ENCODE data around the gene TREM1. TPM values are rescaled to one million over a fixed set of nuclear protein-coding genes. Genes with fewer than 3 reads are reported as not detected.

The TREM1 gene
- 0.12 to 0.54 TPM (median 0.25 TPM) in 5 replicates for total RNA-seq (2022; extraction: Qiagen RNA extraction)

DNA sequence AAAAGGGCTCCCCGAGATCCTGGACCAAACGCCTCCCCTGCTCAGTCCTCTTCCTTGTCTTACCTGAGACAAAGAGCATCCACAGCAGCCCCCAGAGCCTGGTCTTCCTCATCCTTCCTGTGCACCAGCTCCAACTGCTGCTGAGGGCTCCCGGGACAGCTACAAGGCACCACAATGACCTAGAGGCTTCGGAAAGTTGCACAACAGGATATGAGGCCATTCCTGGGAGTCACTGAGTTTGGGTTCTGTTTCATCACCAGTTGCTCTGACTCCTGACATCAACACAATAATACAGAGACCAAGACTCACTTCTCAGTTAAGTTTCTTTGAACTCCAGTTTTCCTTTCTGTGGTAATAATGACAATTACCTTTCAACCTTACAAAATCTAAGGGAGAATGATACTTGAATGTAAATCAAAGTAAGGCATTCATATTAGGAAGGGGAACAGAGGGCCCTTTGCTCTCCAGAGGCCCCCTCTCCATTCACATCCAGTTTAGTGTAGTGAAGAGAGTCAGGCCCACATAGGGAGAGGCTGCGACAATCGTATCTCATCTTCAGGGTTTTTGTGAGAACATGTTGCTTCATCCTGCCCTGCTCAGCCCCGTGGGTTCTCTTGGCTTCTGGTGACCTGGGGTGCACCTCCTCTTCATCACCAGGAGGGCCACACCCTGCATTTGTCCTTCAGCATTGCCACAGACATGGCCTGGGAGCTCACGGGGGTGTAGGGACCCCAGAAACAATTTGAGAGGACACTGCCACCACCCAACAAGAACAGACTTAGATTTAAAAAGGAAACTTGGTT is at the start of gene TREM1:
TREM1 (minus strand) TSS at position 139 of the 803 bp plus-strand sequence; CDS start at position 112, 27 bp downstream.

DNA sequence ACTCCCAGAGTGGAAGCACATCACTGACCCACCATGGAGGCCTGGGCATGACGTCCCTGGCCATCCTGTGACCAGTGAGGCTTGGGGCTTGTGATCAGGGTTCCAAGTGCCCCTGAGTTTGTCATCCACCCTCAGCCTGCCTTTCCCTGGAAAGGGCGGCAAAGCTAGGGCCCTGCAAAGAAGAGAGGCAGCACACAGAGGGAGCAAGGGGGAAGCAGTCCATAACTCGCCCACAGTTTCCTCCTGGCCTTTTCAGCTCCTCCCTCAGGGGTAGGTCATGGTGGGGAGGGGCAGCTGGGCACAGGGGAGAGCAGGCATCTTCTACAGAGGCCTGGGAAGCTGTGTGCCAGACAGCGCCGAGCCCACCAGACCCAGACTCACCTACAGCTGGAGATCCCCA is 48.8 kb upstream of the TREM1 start, which contains the start of gene NCR2:
NCR2 (plus strand) TSS at position 313 of the 400 bp plus-strand sequence. CDS start 269 bp downstream, outside the sequence.

DNA sequence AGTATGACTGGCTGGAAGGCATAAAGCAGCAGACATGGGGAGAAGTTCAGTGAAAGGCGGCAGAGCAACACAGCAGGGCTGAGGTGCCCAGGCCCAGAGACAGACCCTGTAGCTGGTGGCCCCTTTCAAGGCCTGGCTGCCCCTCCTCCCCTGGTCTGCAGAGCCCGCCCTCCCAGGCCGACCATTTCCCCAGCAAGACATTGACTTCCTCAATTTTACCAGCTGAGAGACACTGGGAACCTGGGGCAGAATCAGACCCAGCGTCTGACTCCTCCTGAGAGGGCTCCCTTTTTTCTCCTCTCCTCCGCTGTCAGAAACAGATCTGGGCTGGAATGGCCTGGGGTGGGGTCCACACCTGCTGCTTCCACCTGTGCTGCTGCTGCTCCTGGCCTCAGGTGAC is 58.4 kb downstream of the TREM1 start, which contains the start of gene TREML4:
TREML4 (plus strand) TSS at position 254 of the 400 bp plus-strand sequence; CDS start at position 333, 79 bp downstream.

Other genes starting within 250 kb of the TREM1 start
- gene UNC5CL, start 247.5 kb downstream of the TREM1 start, total RNA-seq (2022; extraction: Qiagen RNA extraction) = 0.29 to 0.60 TPM (median 0.47 TPM) in 5 replicates
- gene TSPO2, start 244.2 kb downstream of the TREM1 start, total RNA-seq (2022; extraction: Qiagen RNA extraction) = 0.13 TPM in 1 of 5 replicates, not detected in the others
- gene APOBEC2, start 233.5 kb downstream of the TREM1 start, total RNA-seq (2022; extraction: Qiagen RNA extraction) = not detected in 5 replicates
- gene OARD1, start 214.3 kb downstream of the TREM1 start, total RNA-seq (2022; extraction: Qiagen RNA extraction) = 19.2 to 21.7 TPM (median 20.2 TPM) in 5 replicates
- gene NFYA, start 213.7 kb downstream of the TREM1 start, total RNA-seq (2022; extraction: Qiagen RNA extraction) = 11.7 to 15.7 TPM (median 14.4 TPM) in 5 replicates
- gene TREML1, start 132.3 kb downstream of the TREM1 start, total RNA-seq (2022; extraction: Qiagen RNA extraction) = not detected in 5 replicates
- gene TREM2, start 123.6 kb downstream of the TREM1 start, total RNA-seq (2022; extraction: Qiagen RNA extraction) = 0.08 TPM in 1 of 5 replicates, not detected in the others
- gene TREML2, start 85.5 kb downstream of the TREM1 start, total RNA-seq (2022; extraction: Qiagen RNA extraction) = not detected in 5 replicates
- gene TREML4, start 58.3 kb downstream of the TREM1 start, total RNA-seq (2022; extraction: Qiagen RNA extraction) = not detected in 5 replicates
- not detected in 5 replicates for gene NCR2, start 48.9 kb upstream of the TREM1 start, total RNA-seq (2022; extraction: Qiagen RNA extraction)

Measured in A549 treated with dexamethasone at 1 μM for 4 hours (cell line).